ENCODE measurements around the gene ZNF839.

ZNF839 gene

GRCh38 chr14:102387086-102387485, 67.5 kb downstream of the ZNF839 start:
- ATAC-seq (no peak), DNase-seq (no peak)

GRCh38 chr14:102389246-102389645, 69.7 kb downstream of the ZNF839 start:
- DNase-seq (no peak), ATAC-seq (no peak)

- DNase-seq (no peak), ATAC-seq (no peak)
Measured at GRCh38 chr14:102390064-102390855, 70.7 kb downstream of the ZNF839 start.
